Measurements from ENCODE around the gene MAP4K4.

- TF ChIP-seq EZH2 (IDR thresholded peaks at IDR 0.05; ENCODE audit: insufficient read depth, poor library complexity, severe bottlenecking) (no peak), EZH2phosphoT487 (IDR thresholded peaks at IDR 0.05; ENCODE audit: insufficient read depth, low read depth) (no peak)
Observed at GRCh38 chr2:101811226-101812015, 113.9 kb downstream of the MAP4K4 start.

All from GM23248 (cell line).